Stimulated activated naive CD8-positive, alpha-beta T cell treated with anti-CD3 and anti-CD28 coated beads, Interleukin-15, Interleukin-2, amounts not matched to agents 100 U/mL and 50 U/mL, for 24 hours (primary cell): ENCODE results near the gene ADGRV1.
"Not testable (repeated sequence)": the region's sequence is repeated elsewhere in the genome, so short reads cannot be mapped to it uniquely, and the experiment has no call there.

Source experiments
- ATAC-seq: fragments of 150-1000 bp; cut with Tn5 transposase; one replicate; pipeline ENCODE4 v1.10.0; 2021
- DNase-seq: peaks from one replicate; pipeline ENCODE4 v3.0.0; 2021

ADGRV1 gene

GRCh38 chr5:90909940-90910339 lies 351.3 kb downstream of the ADGRV1 start:
- no peak for DNase-seq
- no peak for ATAC-seq

- DNase-seq (no peak), ATAC-seq (no peak)
Measured at GRCh38 chr5:90911169-90911568, 352.6 kb downstream of the ADGRV1 start.

- ATAC-seq, result no peak
Measured at GRCh38 chr5:90912476-90912875, 353.9 kb downstream of the ADGRV1 start.

GRCh38 chr5:90915393-90915792 lies 356.8 kb downstream of the ADGRV1 start:
- no peak for ATAC-seq

More at GRCh38 chr5:90912476-90912875, 353.9 kb downstream of the ADGRV1 start:
- DNase-seq, result no peak

GRCh38 chr5:90916947-90917800 lies 358.6 kb downstream of the ADGRV1 start:
- ATAC-seq (no peak), DNase-seq (no peak)

More at GRCh38 chr5:90915393-90915792, 356.8 kb downstream of the ADGRV1 start:
- no peak for DNase-seq

- no peak for ATAC-seq
- no peak for DNase-seq
Measured at GRCh38 chr5:90917928-90918668, 359.5 kb downstream of the ADGRV1 start.

- no peak for DNase-seq
- no peak for ATAC-seq
Measured at GRCh38 chr5:90921418-90921973, 362.9 kb downstream of the ADGRV1 start.

- not testable (repeated sequence) for ATAC-seq, DNase-seq
Measured at GRCh38 chr5:90924222-90924621, 365.6 kb downstream of the ADGRV1 start.

GRCh38 chr5:90929013-90929839 lies 370.6 kb downstream of the ADGRV1 start:
- DNase-seq, ATAC-seq: not testable (repeated sequence)

- no peak for DNase-seq
- ATAC-seq, result no peak
Measured at GRCh38 chr5:90930062-90930461, 371.5 kb downstream of the ADGRV1 start.

- no peak for DNase-seq
- ATAC-seq, result no peak
Measured at GRCh38 chr5:90930756-90931431, 372.3 kb downstream of the ADGRV1 start.

- ATAC-seq, result peak; percentile 46
- peak; percentile 42 for DNase-seq
Measured at GRCh38 chr5:90932052-90932699, 373.6 kb downstream of the ADGRV1 start.

GRCh38 chr5:90933298-90933697 lies 374.7 kb downstream of the ADGRV1 start:
- DNase-seq (no peak), ATAC-seq (no peak)

- ATAC-seq (no peak), DNase-seq (no peak)
Measured at GRCh38 chr5:90934091-90934719, 375.6 kb downstream of the ADGRV1 start.

GRCh38 chr5:90934738-90935137 lies 376.1 kb downstream of the ADGRV1 start:
- no peak for DNase-seq
- no peak for ATAC-seq

GRCh38 chr5:90939211-90939610 lies 380.6 kb downstream of the ADGRV1 start:
- ATAC-seq (no peak), DNase-seq (no peak)

- DNase-seq (peak; percentile 41), ATAC-seq (peak; percentile 99)
Measured at GRCh38 chr5:90940227-90940995, 381.8 kb downstream of the ADGRV1 start.

- DNase-seq, result no peak
- ATAC-seq, result no peak
Measured at GRCh38 chr5:90941002-90941720, 382.6 kb downstream of the ADGRV1 start.

GRCh38 chr5:90944116-90944515 lies 385.5 kb downstream of the ADGRV1 start:
- DNase-seq (no peak), ATAC-seq (no peak)
